Purkinje cell (primary cell): Measurements from ENCODE around the gene CHD3. TPM values are rescaled to one million over a fixed set of nuclear protein-coding genes. Genes with fewer than 3 reads are reported as not detected.

ENCODE experiments used
- polyA plus RNA-seq: library from polyadenylated mRNA; unstranded; fragments of >200 nt; fragmentation: Nextera tagmentation; gene quantifications from 2 replicates; pipeline ENCODE4 v1.2.1, GENCODE V29; 2014

CHD3 gene
- 4.2 and 5.0 TPM in 2 replicates for polyA plus RNA-seq

DNA sequence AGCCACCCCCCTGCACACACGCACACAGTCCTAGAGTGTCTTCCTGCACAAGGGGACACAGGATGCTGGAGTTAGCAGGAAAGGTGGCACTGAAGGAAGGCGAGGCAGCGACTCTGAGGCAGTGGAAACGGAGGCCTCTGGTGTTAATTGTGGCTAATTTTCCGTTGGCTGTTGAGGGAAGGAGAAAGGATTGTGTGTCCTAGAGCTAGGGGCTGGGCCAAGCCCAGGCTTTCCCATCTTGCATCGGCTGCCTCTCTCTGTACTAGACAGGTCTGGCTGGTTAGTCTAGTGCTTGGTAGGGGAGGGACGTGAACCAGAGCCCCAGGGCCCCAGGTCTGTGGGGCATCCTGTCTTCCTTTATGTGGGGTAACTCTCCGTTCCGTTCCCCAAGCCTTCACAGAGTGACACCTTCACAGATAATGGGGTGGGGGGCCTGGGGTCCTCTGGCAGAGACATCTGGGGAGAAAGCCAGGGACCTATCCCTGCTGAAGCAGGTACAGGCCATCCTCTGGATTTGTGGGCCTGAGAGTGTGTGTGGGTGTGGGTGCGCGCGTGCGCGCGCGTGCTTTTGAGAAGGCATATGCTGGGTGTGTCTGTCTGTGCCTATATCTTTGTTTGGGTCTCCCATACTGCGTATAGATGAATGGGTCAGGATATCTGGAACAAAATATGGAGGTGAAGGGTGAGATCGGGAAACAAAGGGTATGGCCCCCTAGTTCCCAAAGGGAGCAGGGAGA lies at the start of gene CHD3:
Gene CHD3, plus strand, starts transcription at position 606 of the 737 bp plus-strand sequence. CDS start 212 bp downstream, outside the sequence.

DNA sequence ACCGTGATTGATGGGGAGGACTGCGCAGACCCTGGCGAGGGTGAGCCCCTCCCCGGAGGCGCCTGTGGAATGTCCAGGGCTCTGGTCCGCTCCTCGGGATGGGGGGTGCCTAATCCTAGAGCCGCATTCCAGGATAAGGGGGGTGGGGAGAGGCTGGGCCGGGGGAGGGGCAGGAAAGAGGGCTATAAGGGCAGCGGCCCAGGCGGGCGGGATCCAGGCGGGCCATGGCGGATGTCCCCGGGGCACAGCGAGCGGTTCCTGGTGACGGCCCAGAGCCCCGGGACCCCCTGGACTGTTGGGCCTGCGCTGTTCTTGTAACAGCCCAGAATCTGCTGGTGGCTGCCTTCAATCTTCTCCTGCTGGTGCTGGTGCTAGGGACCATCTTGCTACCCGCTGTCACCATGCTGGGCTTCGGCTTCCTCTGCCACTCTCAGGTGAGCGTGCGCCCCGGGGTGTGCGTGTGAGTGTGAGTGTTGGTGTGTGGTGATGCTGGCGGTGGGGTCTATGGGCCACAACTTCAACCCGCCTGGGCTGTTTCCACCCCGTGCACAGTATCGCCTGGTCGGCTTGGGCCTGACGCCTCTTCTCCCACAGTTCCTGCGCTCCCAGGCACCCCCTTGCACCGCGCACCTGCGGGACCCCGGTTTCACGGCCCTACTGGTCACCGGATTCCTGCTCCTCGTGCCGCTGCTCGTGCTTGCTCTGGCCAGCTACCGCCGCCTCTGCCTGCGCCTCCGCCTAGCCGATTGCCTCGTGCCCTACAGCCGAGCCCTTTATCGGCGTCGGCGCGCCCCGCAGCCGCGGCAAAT lies 33.5 kb upstream of the CHD3 start, which contains the start of gene TMEM88:
Gene TMEM88, plus strand, starts transcription at position 216 of the 809 bp plus-strand sequence. Its CDS starts 9 bp downstream, at position 225.

DNA sequence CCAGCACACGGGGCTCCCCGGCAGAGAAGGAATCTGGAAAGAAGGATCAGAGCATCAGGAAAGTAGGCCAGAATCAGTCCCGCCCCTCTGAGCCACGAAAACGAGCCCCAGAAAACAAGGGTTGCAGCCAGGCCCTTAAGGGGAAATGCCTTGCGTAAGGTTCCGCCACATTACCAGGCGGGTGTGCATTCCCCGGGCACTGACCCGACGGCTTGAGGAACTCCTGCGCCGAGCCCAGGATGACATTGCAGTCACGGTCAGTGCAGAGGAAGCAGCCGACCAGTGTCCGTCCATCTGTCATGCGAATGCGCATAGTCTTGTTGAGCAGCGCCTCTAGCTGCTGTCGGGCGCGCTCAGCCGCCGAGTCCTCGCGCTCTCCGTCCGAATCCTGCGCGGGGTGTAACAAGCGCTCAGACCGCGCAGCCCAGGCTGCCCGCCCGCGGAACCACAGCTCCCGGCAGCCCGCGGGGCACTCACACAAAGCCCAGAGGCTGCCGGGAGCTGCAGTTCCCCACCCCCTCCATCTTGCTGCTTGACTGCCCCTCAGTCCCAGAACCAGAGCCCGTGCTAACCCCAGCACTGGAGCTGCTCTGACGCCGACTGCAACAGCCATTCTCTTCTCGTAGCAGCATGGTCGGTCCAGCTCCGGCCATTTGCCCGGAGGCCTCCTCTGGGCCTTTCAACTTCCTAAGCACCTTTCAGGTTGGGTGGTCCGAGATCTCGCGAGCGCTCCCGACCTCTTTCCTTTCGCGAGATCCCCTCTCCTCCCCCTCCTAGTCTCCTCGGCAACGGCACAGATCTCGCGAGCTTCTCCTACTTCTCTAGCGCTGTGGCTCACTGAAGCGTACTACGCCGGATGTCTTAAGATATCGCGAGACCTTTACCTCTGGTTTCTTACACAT lies 31.5 kb upstream of the CHD3 start, which contains the start of gene NAA38:
Gene NAA38, minus strand, starts transcription at position 749 of the 902 bp plus-strand sequence. Its CDS starts 96 bp downstream, at position 653.

DNA sequence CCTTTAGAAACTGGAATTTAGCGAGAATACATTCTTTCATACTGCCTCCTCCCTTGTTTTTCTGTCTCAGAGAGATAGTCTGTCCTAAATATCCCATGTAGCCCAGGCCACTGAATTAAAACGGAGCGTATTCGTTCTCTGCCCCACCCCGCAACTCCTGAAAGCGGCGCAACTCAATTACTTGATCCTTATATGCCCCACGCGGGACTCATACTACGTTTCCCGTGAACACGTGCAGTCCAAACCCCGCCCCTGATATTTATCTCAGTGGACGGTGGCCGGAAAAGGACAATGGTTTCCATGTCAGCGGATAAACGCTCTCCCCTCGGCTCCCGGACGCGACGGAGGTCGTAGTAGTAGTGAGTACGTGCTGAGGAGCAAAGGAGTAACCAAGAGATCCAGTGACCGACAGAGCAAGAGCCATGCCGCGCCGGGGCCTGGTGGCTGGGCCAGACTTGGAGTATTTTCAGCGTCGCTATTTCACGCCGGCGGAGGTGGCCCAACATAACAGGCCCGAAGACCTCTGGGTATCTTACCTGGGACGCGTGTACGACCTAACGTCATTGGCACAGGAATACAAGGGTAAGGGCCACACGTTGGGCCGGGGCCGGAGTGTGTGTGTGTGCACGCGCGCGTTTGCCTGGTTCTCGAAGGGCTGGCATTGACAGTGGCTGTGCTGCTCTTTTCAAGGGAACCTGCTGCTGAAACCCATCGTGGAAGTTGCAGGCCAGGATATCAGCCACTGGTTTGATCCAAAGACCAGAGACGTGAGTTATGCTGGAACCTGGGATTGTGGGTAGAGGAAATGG lies 30.7 kb upstream of the CHD3 start, which contains the start of gene CYB5D1:
Gene CYB5D1, plus strand, starts transcription at position 291 of the 809 bp plus-strand sequence. Its CDS starts 132 bp downstream, at position 423.

DNA sequence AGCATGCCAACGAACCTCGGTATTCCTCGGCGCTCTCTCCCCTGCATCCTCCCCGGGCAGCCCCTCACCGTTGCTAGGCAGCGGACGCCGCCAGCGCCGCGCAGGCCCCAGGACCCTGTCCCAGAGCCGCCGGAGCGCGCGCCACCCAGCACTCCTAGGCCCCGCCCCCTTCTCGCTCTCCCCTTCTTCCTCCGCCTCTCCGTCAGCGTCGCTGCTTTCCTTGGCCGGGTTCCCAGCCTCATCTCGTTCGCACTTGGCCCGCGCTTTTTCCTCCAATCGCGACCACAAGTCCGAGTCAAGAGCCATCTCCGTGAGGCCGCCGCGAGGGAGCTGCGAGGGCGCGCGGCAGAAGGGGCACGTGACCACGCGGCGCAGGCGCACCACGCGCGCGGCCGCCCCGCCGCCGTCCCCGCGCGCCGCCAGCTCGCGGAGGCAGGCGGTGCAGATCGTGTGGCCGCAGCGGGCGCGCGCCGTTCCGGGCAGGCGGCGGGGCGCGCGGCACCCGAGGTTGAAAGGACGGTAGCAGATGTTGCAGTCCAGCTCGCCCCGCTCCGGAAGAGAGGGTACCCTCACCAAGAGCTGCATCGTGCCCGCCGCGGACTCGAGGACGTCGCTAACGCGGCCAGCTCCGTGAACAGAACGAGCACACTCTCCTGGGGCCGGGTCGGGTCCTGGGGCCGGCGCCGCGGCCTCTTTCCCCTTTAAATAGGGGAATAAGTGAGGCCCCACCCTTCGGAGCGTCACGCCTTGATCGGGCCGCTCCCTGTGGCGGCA lies 27.2 kb downstream of the CHD3 start, which contains the start of gene RNF227:
Gene RNF227, minus strand, starts transcription at position 679 of the 774 bp plus-strand sequence. Its CDS starts 94 bp downstream, at position 585.

DNA sequence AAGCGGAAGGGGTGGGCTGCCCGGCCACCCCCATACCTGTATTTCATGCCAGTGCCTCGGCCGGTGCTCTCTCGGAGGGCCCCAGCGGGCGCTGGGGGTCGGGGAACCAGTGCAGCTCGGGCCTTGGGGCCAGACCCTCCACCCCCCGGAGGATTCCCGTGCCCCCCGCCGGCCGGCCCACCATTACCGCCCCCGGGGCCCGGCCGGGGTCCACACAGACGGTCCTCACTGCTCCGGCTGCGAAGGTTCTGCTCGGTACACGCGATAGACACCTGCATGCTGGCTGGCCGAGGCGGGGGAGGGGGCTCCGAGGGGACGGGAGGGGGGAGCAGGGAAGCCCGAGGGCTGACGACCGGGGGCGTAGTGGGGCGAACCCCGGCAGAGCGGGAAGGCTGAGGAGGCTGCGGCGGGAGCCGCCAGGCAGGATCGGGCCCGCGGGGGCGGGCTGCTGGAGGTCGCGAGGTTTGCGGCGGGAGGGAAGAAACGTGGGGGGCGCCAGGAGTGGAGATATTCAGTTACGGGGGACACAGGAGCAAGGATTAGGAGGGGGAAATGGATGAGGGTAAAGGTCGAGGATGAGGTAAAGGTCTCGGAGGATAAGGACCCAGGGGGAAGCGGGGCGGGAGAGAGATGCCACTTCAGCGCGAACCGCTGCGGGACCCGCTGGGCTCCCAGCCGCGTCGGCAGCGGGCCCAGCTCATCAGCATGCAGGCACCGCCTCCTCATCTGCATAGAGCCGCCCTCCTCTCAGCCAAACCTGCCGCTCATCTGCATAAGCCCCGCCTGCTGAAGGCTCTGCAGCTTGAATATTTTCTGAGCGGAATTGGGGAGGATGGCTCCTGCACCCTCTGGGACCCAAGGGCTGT lies 40.8 kb downstream of the CHD3 start, which contains the start of gene KCNAB3:
Gene KCNAB3, minus strand, starts transcription at position 699 of the 866 bp plus-strand sequence. Its CDS starts 421 bp downstream, at position 278.

DNA sequence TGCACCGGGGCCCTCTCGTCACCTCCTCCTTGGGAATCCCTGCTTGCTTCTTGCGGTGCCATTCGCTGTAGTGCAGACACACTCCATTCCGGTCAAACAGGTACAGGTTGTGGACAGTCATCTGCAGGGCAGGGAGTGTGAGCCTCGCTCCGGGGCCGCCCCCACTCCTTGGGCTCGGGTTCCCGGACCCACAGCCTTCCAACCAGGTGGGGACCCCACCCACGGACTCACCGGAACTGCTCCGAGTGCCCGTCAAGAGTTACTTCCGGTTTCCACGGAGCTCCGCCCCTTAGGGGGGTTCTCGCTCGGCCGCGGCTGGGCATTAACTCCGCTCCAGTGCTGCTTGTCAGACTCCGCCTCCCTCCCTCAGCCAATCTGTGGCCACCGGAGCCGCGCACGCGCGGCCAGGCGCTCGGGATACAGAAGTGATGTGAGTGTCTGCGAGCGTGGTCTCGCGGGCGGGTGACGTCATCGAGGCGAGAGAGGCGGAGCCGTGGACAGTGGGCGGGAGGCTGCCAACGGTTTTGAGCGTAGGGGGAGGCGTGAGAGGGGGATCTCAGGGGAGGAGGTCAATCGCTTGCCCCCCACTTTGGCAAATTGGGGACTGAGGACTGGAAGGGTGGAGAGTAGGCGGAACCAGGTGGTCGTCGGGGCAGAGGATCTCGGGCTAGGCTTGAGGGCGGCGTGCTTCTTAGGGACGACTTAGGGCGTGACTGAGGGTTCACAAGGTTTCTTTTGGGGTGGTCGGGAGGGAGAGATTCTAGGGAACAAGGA lies 43.3 kb downstream of the CHD3 start, which contains the start of the genes CNTROB and TRAPPC1:
Gene CNTROB, plus strand, starts transcription at position 498 of the 774 bp plus-strand sequence. CDS start 874 bp downstream, outside the sequence.
Gene TRAPPC1, minus strand, starts transcription at position 238 of the 774 bp plus-strand sequence. Its CDS starts 117 bp downstream, at position 121.

Other genes with a start within 250 kb of the CHD3 start
- gene ATP1B2, start 237.9 kb upstream of the CHD3 start, polyA plus RNA-seq: 56.0 and 70.0 TPM in 2 replicates
- 3.0 and 3.7 TPM in 2 replicates for gene TP53, start 201.3 kb upstream of the CHD3 start, polyA plus RNA-seq
- gene WRAP53, start 200.3 kb upstream of the CHD3 start, polyA plus RNA-seq: 1.1 and 1.4 TPM in 2 replicates
- 2.8 TPM in 1 of 2 replicates, not detected in the other for gene EFNB3, start 183.6 kb upstream of the CHD3 start, polyA plus RNA-seq
- gene DNAH2, start 171.0 kb upstream of the CHD3 start, polyA plus RNA-seq: 0.16 TPM in 1 of 2 replicates, not detected in the other
- 0.12 and 0.13 TPM in 2 replicates for gene KDM6B, start 54.6 kb upstream of the CHD3 start, polyA plus RNA-seq
- 0.30 TPM in 1 of 2 replicates, not detected in the other for gene TMEM88, start 33.7 kb upstream of the CHD3 start, polyA plus RNA-seq
- gene NAA38, start 31.2 kb upstream of the CHD3 start, polyA plus RNA-seq: 349 and 437 TPM in 2 replicates
- 3.8 and 6.4 TPM in 2 replicates for gene CYB5D1, start 30.8 kb upstream of the CHD3 start, polyA plus RNA-seq
- 0.75 and 0.94 TPM in 2 replicates for gene RNF227, start 27.5 kb downstream of the CHD3 start, polyA plus RNA-seq
- 0.58 TPM in 1 of 2 replicates, not detected in the other for gene KCNAB3, start 41.1 kb downstream of the CHD3 start, polyA plus RNA-seq
- 321 and 349 TPM in 2 replicates for gene TRAPPC1, start 43.2 kb downstream of the CHD3 start, polyA plus RNA-seq
- gene CNTROB, start 43.4 kb downstream of the CHD3 start, polyA plus RNA-seq: 0.53 and 3.7 TPM in 2 replicates
- gene GUCY2D, start 113.8 kb downstream of the CHD3 start, polyA plus RNA-seq: not detected in 2 replicates
- gene ALOX15B, start 150.3 kb downstream of the CHD3 start, polyA plus RNA-seq: not detected in 2 replicates
- 1.2 TPM in 1 of 2 replicates, not detected in the other for gene ALOX12B, start 198.9 kb downstream of the CHD3 start, polyA plus RNA-seq
- gene ALOXE3, start 229.7 kb downstream of the CHD3 start, polyA plus RNA-seq: not detected in 2 replicates
- gene HES7, start 235.3 kb downstream of the CHD3 start, polyA plus RNA-seq: not detected in 2 replicates